ENCODE measurements around the gene LRRC40.

DNA sequence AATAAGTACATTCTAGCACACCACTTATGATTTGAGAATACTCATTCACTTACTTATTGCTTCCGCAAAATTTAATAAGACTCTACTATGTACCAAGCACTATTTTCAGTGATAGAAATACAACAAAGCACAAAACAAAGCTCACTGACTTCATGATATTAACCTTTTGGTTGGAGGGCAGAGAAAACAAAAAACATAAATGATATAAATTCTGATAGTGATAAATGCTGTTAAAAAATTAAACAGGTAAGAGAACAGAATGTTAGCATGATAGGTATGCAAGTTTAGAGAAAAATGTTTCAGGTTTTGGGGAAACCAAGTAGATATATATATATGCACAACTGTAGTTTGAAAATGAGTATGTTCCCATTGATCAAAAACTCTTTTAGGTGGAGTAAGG, 1.2 kb downstream of the LRRC40 start:
- TF ChIP-seq, protein P1, sequence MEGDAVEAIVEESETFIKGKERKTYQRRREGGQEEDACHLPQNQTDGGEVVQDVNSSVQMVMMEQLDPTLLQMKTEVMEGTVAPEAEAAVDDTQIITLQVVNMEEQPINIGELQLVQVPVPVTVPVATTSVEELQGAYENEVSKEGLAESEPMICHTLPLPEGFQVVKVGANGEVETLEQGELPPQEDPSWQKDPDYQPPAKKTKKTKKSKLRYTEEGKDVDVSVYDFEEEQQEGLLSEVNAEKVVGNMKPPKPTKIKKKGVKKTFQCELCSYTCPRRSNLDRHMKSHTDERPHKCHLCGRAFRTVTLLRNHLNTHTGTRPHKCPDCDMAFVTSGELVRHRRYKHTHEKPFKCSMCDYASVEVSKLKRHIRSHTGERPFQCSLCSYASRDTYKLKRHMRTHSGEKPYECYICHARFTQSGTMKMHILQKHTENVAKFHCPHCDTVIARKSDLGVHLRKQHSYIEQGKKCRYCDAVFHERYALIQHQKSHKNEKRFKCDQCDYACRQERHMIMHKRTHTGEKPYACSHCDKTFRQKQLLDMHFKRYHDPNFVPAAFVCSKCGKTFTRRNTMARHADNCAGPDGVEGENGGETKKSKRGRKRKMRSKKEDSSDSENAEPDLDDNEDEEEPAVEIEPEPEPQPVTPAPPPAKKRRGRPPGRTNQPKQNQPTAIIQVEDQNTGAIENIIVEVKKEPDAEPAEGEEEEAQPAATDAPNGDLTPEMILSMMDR (IDR thresholded peaks at IDR 0.05) = no peak
- TF ChIP-seq POLR2A (IDR thresholded peaks at IDR 0.05) (no peak), EP300 (IDR thresholded peaks at IDR 0.05) (no peak)

All from ovary (tissue), 3 donors.